Activated naive CD8-positive, alpha-beta T cell treated with anti-CD3 and anti-CD28 coated beads, Interleukin-2, amount 50 U/mL, for 24 hours (primary cell): ENCODE results near the gene GINS3.
A peak's percentile ranks its signal among the peaks of the same experiment; 100 is the strongest.

Source experiments
- ATAC-seq: fragments of 150-1000 bp; cut with Tn5 transposase; one replicate; pipeline ENCODE4 v1.10.0; 2021
- DNase-seq: peaks from one replicate; pipeline ENCODE4 v3.0.0; 2021
- H3K27ac Mint-ChIP-seq: one replicate; pipeline ENCODE4 v1.8.0; 2021; ENCODE audit warnings: mild to moderate bottlenecking, mixed read lengths
- H3K27me3 Mint-ChIP-seq: one replicate; pipeline ENCODE4 v1.8.0; 2021; ENCODE audit warnings: mixed read lengths
- H3K36me3 Mint-ChIP-seq: one replicate; pipeline ENCODE4 v1.8.0; 2021; ENCODE audit warnings: low read depth, mixed read lengths
- H3K4me1 Mint-ChIP-seq: one replicate; pipeline ENCODE4 v1.8.0; 2021; ENCODE audit warnings: mixed read lengths
- H3K4me3 Mint-ChIP-seq: one replicate; pipeline ENCODE4 v1.8.0; 2021; ENCODE audit warnings: mild to moderate bottlenecking, moderate library complexity, mixed read lengths
- H3K9me3 Mint-ChIP-seq: one replicate; pipeline ENCODE4 v1.8.0; 2021; ENCODE audit warnings: mixed read lengths

Gene GINS3

DNA sequence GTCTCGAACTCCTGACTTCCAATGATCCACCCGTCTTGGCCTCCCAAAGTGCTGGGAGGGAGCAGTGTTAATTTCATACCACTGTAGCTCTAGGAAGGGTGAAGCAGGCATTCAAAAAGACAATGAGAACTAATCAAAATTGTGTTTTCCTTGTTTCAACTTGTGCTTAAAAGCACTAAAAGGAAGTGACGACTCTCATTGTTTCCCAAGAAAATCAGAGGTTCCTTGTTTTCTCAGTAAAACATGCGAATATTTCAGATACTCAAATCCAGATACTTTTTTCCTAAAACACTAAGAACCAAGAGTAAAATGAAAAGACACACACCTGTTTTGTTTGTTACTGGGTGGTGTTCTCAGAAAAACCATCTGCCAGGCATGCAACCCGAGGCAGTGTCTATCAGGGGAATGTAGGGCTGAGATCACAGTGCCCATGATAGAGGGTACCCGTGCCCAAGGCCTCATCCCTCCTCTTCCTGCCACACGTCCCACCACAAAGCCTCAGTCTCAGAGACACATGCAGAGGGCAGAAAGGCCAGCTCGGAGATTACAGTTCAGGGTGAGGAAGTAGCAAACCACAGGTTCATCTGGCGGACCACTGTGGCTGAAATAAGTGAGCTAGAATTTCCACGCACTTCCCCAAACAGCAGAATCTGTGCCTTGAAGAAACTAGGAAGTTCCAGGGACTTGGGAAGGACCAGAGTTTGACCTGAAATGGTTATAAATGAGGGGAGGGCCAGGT is 33.7 kb downstream of the GINS3 start:
- ATAC-seq (peak; percentile 96), DNase-seq (peak; percentile 55)
- peaks cover 20% of the 10 kb centered on the region for H3K4me1 Mint-ChIP-seq
- H3K4me3 Mint-ChIP-seq: peak overlapping the region; percentile 18
- H3K27me3 Mint-ChIP-seq: peaks cover 15% of the 10 kb centered on the region
- peak overlapping the region; percentile 50 for H3K27ac Mint-ChIP-seq
- no peaks in the 10 kb centered on the region for H3K9me3 Mint-ChIP-seq
- H3K36me3 Mint-ChIP-seq: no peaks in the 10 kb centered on the region

DNA sequence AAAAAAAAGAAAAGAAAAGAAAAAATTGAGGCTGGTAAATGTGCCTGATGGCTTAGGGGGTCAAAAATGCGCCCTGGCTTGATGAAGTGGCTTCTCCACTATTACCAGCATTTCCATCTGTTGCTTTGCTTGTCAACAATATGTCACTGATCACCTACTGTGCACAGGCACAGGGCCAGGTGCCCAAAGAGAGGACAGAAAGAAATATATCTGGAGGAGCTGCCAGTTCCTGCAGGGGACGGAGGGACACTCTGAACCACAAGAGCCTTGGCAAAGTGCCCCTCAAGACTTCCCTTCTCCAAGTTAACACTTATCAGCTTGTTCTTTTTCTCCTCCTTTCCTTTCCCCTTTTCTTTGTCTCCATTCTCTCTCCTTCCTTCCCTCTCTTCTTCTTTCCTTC is 34.7 kb downstream of the GINS3 start:
- peaks cover 20% of the 10 kb centered on the region for H3K4me1 Mint-ChIP-seq
- ATAC-seq (no peak), DNase-seq (no peak)
- H3K9me3 Mint-ChIP-seq: no peaks in the 10 kb centered on the region
- no peak overlapping the region for H3K27ac Mint-ChIP-seq
- H3K27me3 Mint-ChIP-seq: peaks cover 15% of the 10 kb centered on the region
- no peak overlapping the region for H3K4me3 Mint-ChIP-seq
- no peaks in the 10 kb centered on the region for H3K36me3 Mint-ChIP-seq

DNA sequence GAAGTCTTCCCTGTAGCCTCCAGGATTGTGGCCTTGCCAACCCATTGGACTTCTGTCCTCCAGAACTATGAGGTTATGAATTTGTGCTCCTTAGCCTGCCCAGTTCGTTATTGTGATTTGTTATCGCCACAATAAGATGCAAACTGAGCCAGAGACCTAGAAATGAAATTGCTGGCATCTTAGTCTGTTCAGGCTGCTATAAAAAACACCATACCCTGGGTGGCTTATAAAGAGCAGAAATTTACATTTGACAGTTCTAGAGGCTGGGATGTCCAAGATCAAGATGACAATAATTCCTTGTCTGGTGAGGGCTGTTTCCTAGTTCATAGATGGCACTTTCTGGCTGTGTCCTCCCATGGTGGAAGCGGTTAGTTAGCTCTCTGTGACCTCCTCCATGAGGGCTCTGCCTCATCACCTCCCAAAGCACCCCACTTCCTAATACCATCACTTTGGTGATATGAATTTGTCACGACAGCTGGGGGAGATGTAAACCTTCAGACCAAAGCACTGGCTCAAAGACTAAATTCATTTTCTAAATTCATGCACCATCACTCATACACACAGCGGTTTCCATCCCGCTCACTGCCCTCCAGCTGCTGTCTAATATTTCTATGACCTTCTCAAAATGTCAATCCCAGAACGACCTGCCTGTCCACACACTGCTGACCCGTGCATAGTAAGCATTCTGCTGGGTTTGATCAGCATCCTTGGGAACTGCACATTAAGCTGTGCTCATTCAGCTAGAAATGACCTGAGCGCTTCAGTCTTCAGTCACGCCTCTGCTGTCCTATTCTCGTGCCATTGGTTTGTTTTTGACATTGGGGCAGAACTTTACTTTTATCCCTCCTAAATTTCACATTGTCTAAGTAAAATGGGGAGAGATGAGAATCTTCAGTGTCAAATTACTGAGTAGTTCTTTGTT is 36.6 kb downstream of the GINS3 start:
- Mint-ChIP-seq H3K27ac (no peak overlapping the region), H3K4me3 (no peak overlapping the region)
- no peak for DNase-seq

DNA sequence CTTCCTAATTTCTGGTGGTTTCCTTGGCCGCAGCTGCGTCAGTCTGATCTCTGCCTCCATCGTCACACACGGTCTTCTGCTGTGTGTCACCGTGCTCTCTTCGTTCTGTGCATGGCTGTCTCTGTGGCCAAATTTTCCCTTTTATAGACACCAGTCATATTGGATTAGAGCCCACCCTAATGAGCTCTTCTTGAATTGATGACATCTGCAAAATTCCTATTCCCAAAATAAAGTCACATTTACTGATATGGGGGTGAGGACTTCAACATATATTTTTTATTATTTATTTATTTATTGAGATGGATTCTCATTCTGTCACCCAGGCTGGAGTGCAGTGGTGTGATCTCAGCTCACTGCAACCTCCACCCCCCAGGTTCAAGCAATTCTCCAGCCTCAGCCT is 38.4 kb downstream of the GINS3 start:
- no peak overlapping the region for H3K27ac Mint-ChIP-seq
- peaks cover 12% of the 10 kb centered on the region for H3K4me1 Mint-ChIP-seq
- H3K27me3 Mint-ChIP-seq: peaks cover 12% of the 10 kb centered on the region
- no peak overlapping the region for H3K4me3 Mint-ChIP-seq
- DNase-seq (no peak), ATAC-seq (no peak)
- no peaks in the 10 kb centered on the region for H3K36me3 Mint-ChIP-seq
- no peaks in the 10 kb centered on the region for H3K9me3 Mint-ChIP-seq

More for the DNA sequence above, 36.6 kb downstream of the GINS3 start:
- Mint-ChIP-seq H3K4me1 (peaks cover 20% of the 10 kb centered on the region), H3K9me3 (no peaks in the 10 kb centered on the region), H3K36me3 (no peaks in the 10 kb centered on the region), H3K27me3 (peaks cover 13% of the 10 kb centered on the region)
- no peak for ATAC-seq

DNA sequence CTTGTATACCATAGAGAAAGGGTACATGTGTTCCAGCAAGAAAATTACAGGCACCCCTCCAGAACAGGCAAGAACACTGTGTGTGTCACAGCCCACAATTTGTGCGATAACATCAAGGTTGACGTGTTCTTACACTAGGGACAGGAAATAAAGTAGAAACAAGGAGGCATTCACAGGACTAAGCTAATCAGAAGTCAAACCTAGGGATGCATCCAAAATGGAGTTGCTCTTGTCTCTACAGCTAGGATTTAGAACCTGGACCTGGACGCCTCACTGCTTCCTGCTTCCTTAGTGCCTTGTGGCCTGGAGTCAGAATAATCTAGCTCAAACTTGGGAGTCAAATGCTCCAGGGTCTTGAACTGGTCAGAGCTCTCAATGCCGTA is 41.3 kb downstream of the GINS3 start:
- Mint-ChIP-seq H3K4me1 (no peaks in the 10 kb centered on the region), H3K27ac (no peak overlapping the region), H3K36me3 (no peaks in the 10 kb centered on the region), H3K9me3 (peaks cover 4% of the 10 kb centered on the region), H3K4me3 (no peak overlapping the region), H3K27me3 (peaks cover 6% of the 10 kb centered on the region)
- ATAC-seq (no peak), DNase-seq (no peak)

DNA sequence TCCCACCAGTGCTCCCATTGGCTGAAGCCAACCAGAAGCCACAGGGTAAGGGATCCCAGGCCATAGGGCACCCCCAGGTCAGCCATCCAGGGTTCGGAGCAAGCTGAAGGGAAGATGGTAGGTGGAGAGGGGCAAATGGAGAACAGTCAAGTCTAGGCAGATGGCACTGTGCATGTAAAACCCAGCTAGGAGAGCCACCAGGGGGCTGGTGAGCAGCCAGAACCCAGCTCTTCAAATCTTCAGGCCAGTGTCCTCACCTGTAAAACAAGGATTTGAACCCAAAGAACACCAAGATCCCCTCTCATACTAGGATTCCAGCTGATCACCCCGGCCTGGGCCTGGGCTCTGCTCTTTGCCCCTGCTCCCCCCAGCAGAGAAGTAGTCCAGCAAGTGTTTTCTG is 43.5 kb downstream of the GINS3 start:
- Mint-ChIP-seq H3K27me3 (no peaks in the 10 kb centered on the region), H3K9me3 (peaks cover 4% of the 10 kb centered on the region), H3K36me3 (no peaks in the 10 kb centered on the region), H3K4me1 (no peaks in the 10 kb centered on the region), H3K27ac (no peak overlapping the region), H3K4me3 (no peak overlapping the region)
- ATAC-seq (no peak), DNase-seq (no peak)

DNA sequence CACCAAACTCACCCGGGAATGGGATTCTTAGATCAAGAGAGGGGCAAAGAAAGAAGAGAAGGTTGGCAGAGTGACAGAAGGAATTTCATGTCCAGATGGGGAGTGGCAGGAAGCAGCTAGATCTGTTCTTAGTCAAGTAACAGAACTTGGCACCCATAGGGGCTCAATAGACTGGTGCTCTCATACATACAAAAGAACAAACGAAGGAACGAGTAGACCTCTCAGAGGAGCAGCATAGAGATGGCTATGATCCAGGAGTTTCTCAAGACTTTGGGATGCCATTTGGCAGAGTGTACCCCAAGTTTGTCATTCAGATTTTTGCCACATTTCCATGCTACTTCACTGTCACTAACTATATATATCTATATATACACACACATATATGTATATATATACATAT is 47.9 kb downstream of the GINS3 start:
- Mint-ChIP-seq H3K9me3 (peaks cover 4% of the 10 kb centered on the region), H3K4me1 (no peaks in the 10 kb centered on the region), H3K27me3 (peaks cover 6% of the 10 kb centered on the region), H3K4me3 (no peak overlapping the region), H3K27ac (no peak overlapping the region), H3K36me3 (no peaks in the 10 kb centered on the region)
- DNase-seq (no peak), ATAC-seq (no peak)

DNA sequence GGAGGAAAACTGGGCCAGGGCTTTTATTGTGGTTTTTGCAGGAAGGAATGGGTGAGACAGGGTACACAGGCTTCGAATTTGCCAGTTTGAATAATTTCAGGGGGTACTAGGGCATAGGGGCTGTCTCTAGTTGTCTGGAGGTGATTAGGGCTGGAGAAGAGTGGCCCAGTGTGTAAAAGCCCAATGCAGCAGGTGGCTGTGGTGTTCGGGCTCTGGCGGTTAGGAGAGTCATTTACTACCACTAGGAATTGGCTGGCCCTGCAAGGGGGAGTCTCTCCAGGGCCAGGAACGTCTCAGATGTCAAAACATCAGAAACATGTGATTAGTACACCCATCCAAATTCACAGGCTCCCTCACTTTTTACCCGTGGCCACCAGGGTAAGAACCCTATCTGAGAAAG is 50.3 kb downstream of the GINS3 start:
- ATAC-seq (no peak), DNase-seq (no peak)
- Mint-ChIP-seq H3K36me3 (no peaks in the 10 kb centered on the region), H3K4me3 (no peak overlapping the region), H3K27me3 (peaks cover 6% of the 10 kb centered on the region), H3K27ac (no peak overlapping the region), H3K9me3 (peaks cover under 1% of the 10 kb centered on the region), H3K4me1 (no peaks in the 10 kb centered on the region)

DNA sequence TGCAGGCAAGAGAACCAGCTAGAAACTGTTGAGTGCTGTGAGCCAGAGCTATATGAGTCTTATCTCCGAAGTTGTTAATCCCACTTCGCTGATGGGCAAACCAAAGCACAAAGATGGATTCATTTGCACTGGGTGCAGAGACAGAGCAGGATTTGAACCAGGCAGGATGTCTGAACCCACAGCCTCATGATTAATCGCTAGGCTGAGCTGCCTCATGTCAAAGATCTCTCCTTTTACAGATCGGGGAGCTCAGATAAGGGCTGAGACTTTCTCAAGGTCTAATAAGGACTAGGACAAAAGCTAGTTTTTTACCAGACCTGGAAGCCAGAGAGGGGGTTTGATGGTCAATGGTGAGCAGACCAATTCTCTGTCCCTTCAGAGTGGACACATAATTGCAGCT is 51.5 kb downstream of the GINS3 start:
- no peaks in the 10 kb centered on the region for H3K4me1 Mint-ChIP-seq
- no peaks in the 10 kb centered on the region for H3K36me3 Mint-ChIP-seq
- no peak overlapping the region for H3K4me3 Mint-ChIP-seq
- no peaks in the 10 kb centered on the region for H3K9me3 Mint-ChIP-seq
- peaks cover 6% of the 10 kb centered on the region for H3K27me3 Mint-ChIP-seq
- DNase-seq: no peak
- ATAC-seq: no peak
- no peak overlapping the region for H3K27ac Mint-ChIP-seq

DNA sequence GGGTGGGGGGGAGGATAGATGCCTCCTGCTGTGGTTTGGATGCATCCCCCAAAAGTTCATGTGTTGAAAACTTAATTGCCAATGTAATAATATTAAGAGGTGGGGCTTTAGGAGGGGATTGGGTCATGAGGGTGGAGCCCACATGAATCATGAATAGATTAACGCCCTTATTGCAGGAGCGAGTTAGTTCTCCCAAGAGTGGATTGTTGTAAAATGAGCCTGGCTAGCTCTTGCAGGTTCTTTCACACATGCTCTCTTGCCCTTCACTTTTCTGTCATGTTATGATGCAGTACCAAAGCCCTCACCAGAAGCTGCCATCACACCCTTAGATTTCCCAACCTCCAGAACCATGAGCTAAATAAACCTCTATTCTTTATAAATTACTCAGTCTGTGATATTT is 52.0 kb downstream of the GINS3 start:
- Mint-ChIP-seq H3K4me3 (no peak overlapping the region), H3K27ac (no peak overlapping the region), H3K27me3 (peaks cover 6% of the 10 kb centered on the region), H3K4me1 (no peaks in the 10 kb centered on the region), H3K36me3 (no peaks in the 10 kb centered on the region), H3K9me3 (no peaks in the 10 kb centered on the region)
- no peak for ATAC-seq
- no peak for DNase-seq

DNA sequence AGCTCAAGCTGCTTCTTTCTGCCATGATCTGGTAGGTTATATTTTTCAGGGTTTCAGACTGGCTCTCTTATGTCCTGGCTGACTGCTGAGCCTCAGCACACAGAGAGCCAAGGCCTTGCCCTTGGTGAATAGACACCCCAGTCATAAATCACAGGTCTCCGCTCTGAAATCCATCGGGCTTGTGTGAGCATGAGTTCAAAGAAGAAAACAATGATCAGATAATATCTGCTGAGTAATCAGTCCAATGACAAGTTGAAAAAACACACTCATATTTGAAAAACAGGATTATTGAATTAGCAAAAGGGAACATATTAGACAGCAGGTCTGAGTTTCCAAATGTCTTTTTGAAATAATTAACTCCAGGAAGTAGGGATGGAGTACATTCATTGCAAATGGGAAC is 56.6 kb downstream of the GINS3 start:
- H3K4me3 Mint-ChIP-seq: no peak overlapping the region
- ATAC-seq (no peak), DNase-seq (no peak)
- H3K9me3 Mint-ChIP-seq: no peaks in the 10 kb centered on the region
- H3K27ac Mint-ChIP-seq: no peak overlapping the region
- peaks cover 8% of the 10 kb centered on the region for H3K27me3 Mint-ChIP-seq
- H3K36me3 Mint-ChIP-seq: no peaks in the 10 kb centered on the region
- no peaks in the 10 kb centered on the region for H3K4me1 Mint-ChIP-seq

DNA sequence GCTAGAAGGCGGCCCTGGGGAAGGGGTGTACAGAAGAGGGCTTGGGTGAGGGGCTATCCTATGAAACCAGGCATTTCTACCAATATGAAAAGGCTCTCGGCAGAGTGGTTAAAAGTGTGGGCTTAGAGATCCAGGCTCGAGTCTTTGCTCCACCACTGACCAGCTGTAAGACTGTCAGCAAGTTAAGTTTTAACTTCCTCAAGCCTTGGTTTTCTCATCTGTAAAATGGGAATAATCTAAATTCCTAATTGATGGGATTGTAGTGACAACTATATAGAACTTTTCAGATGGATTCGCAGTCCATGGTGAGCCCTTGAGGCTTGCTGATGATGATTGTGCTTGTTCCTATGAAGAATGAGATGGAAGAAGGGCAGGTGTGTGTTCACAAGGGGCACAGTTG is 57.0 kb downstream of the GINS3 start:
- Mint-ChIP-seq H3K9me3 (no peaks in the 10 kb centered on the region), H3K27me3 (peaks cover 7% of the 10 kb centered on the region), H3K27ac (no peak overlapping the region)

DNA sequence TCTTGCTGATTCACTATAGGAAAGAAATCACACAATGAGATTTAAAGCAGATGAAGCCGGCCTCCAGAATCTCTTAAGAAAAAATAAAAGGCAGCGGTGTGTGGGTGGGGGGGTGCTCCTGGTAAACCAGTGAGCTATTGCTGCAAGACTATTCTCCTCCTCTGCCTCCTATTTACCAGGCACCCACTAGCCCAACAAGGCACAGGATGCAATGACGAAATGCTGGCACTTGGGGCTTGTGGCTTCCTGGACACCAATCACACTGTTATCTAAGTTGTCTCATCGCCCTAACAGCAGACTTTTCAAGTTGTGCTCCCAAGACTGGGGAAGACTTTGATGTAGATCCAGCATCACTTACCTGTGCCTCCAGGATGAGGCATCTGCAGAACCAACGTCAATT is 57.5 kb downstream of the GINS3 start:
- ATAC-seq (no peak), DNase-seq (no peak)
- Mint-ChIP-seq H3K27ac (no peak overlapping the region), H3K36me3 (no peaks in the 10 kb centered on the region), H3K4me3 (no peak overlapping the region), H3K27me3 (peaks cover 6% of the 10 kb centered on the region), H3K9me3 (no peaks in the 10 kb centered on the region), H3K4me1 (no peaks in the 10 kb centered on the region)

More for the DNA sequence above, 57.0 kb downstream of the GINS3 start:
- DNase-seq (no peak), ATAC-seq (no peak)
- Mint-ChIP-seq H3K4me3 (no peak overlapping the region), H3K4me1 (no peaks in the 10 kb centered on the region), H3K36me3 (no peaks in the 10 kb centered on the region)

DNA sequence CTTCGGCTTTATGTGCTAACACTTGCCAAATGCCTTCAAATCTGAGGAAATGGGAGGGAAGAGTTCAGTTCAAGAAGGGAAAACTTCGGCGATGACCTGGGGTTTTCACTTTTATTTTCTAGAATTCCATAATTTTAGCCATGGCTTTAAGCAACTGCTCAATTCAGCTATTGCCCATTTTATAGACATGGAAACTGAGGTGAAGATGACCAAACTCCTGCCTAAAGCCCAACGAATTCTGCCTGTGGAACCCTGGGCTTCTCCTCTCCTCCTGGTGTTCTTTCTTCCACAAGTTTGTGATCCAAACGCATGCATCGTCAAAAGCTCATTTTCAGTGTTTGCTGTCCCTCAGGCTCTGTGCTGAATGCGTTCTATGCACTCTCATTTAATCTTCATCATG is 58.3 kb downstream of the GINS3 start:
- Mint-ChIP-seq H3K27me3 (peaks cover 6% of the 10 kb centered on the region), H3K9me3 (no peaks in the 10 kb centered on the region), H3K36me3 (no peaks in the 10 kb centered on the region), H3K27ac (no peak overlapping the region), H3K4me3 (no peak overlapping the region), H3K4me1 (no peaks in the 10 kb centered on the region)
- no peak for DNase-seq
- ATAC-seq: no peak

DNA sequence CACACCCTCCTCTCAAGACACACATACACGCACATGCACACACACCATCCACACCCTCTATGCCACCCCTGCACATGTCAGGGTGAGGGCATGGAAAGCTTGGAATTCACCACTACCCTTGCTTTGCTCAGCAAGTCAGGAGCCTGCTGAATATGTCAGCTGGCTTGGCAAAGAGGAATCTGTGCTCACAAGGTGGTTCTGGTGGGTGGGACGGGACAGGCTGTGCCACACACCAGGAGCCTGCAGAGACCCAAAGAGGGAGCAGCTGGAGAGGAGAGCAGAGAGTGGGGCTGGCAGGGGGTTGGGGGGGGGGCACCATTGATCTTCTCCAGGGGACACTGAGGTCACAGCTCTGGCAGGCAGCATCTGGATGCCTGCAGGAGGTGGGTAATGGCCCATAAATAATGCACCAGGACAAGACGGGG is 59.0 kb downstream of the GINS3 start:
- no peaks in the 10 kb centered on the region for H3K4me1 Mint-ChIP-seq
- no peak overlapping the region for H3K4me3 Mint-ChIP-seq
- no peaks in the 10 kb centered on the region for H3K36me3 Mint-ChIP-seq
- no peak for DNase-seq
- no peak for ATAC-seq
- no peak overlapping the region for H3K27ac Mint-ChIP-seq
- no peaks in the 10 kb centered on the region for H3K9me3 Mint-ChIP-seq
- peaks cover 6% of the 10 kb centered on the region for H3K27me3 Mint-ChIP-seq
